Measurements from ENCODE around the gene F13A1.

Gene F13A1

GRCh38 chr6:6282716-6283115 is 37.7 kb downstream of the F13A1 start:
- no peak for TF ChIP-seq CTCF (IDR thresholded peaks at IDR 0.05; ENCODE audit: low read depth, low read length)
- H3K4me3 ChIP-seq (replicated peaks in 1 of 2; ENCODE audit: low read depth in 2 of 2, low read length in 2 of 2) = no peak overlapping the region
- no peak for DNase-seq (ENCODE audit: low read depth in 2 of 2)

GRCh38 chr6:6277413-6277812 is 43.0 kb downstream of the F13A1 start:
- DNase-seq (ENCODE audit: low read depth in 2 of 2) = peak in 1 of 2 donors; percentile 24
- H3K4me3 ChIP-seq (replicated peaks in 1 of 2; ENCODE audit: low read depth in 2 of 2, low read length in 2 of 2) = no peak overlapping the region
- TF ChIP-seq CTCF (IDR thresholded peaks at IDR 0.05; ENCODE audit: low read depth, low read length) = no peak

- DNase-seq (ENCODE audit: low read depth in 2 of 2) = no peak
- no peak overlapping the region for H3K4me3 ChIP-seq (replicated peaks in 1 of 2; ENCODE audit: low read depth in 2 of 2, low read length in 2 of 2)
- TF ChIP-seq CTCF (IDR thresholded peaks at IDR 0.05; ENCODE audit: low read depth, low read length) = no peak
Observed at GRCh38 chr6:6270948-6271535, 49.4 kb downstream of the F13A1 start.

- DNase-seq (ENCODE audit: low read depth in 2 of 2) = no peak
- no peak for TF ChIP-seq CTCF (IDR thresholded peaks at IDR 0.05; ENCODE audit: low read depth, low read length)
- no peak overlapping the region for H3K4me3 ChIP-seq (replicated peaks in 1 of 2; ENCODE audit: low read depth in 2 of 2, low read length in 2 of 2)
Observed at GRCh38 chr6:6260196-6260722, 60.2 kb downstream of the F13A1 start.

GRCh38 chr6:6256886-6257285 is 63.6 kb downstream of the F13A1 start:
- no peak for TF ChIP-seq CTCF (IDR thresholded peaks at IDR 0.05; ENCODE audit: low read depth, low read length)
- no peak for DNase-seq (ENCODE audit: low read depth in 2 of 2)
- no peak overlapping the region for H3K4me3 ChIP-seq (replicated peaks in 1 of 2; ENCODE audit: low read depth in 2 of 2, low read length in 2 of 2)

GRCh38 chr6:6256259-6256658 is 64.2 kb downstream of the F13A1 start:
- no peak overlapping the region for H3K4me3 ChIP-seq (replicated peaks in 1 of 2; ENCODE audit: low read depth in 2 of 2, low read length in 2 of 2)
- no peak for DNase-seq (ENCODE audit: low read depth in 2 of 2)

More at GRCh38 chr6:6256259-6256658, 64.2 kb downstream of the F13A1 start:
- no peak for TF ChIP-seq CTCF (IDR thresholded peaks at IDR 0.05; ENCODE audit: low read depth, low read length)
